Measurements from ENCODE around the gene ACTL7A.

ACTL7A gene

DNA sequence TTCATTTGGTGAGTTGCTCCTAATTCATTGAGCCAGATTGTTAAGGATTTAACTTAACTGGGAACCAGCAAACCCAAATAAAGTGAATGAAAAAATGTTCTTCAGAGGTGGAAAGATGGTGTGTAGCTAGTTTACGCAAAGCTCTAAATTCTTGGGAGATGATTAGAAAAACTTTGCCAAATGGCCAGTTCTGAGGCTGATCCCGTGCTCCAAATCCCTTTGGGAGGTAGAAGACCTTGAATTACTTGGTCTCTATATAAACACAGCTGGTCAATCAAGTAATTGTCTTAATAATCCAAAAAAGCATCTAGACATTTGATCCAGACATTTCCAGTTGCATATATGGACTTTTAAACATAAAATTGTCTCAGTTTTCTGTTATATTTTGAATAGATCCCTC lies 17.7 kb upstream of the ACTL7A start (continued):
- no peak for TF ChIP-seq KLF17 (tag by site-specific recombination; IDR thresholded peaks at IDR 0.05)

GRCh38 chr9:108844856-108845255 lies 17.2 kb upstream of the ACTL7A start:
- Histone ChIP-seq H3K4me1 (ENCODE audit: control insufficient read depth, insufficient read depth, low read length) (no peaks in the 10 kb centered on the region), H3K4me3 (ENCODE audit: low read depth, low read length) (no peak overlapping the region), H3K36me3 (ENCODE audit: control insufficient read depth in 2 of 2, insufficient read depth in 1 of 2, low read length in 2 of 2) (no peaks in the 10 kb centered on the region), H3K27ac (ENCODE audit: extremely low read depth, low read depth, low read length) (no peak overlapping the region), H3K9me3 (ENCODE audit: control insufficient read depth, insufficient read depth, low read depth, low read length) (no peaks in the 10 kb centered on the region)
- TF ChIP-seq PRDM6 (tag by site-specific recombination; IDR thresholded peaks at IDR 0.05) (peak; percentile 46), OSR2 (tag by site-specific recombination; IDR thresholded peaks at IDR 0.05) (0 out of 2 replicates have a peak, but pooled peaks have one; percentile 14), ZNF416 (tag by site-specific recombination; IDR thresholded peaks at IDR 0.05) (no peak)
- ChIA-PET CTCF (no interaction called here), POLR2A (no interaction called here)

DNA sequence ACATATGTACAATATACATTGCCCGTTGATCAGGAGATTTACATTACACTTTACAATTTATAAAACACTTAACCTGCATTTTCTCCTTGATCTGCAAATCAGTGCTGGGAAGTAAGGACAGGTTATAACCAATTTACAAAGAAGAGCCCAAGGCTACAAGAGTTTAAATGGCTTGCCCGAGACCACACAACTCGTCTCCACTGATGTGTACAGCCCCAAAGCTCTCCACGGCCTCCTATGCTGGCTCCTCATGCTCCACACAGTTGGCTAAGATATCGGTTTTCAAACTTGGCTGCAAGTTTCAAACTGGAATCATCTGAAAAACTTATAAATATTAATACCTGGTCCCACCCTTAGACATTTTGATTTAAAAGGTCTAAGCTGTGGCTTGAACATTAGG lies 16.6 kb upstream of the ACTL7A start:
- no peaks in the 10 kb centered on the region for H3K4me1 ChIP-seq (ENCODE audit: control insufficient read depth, insufficient read depth, low read length)
- no peak overlapping the region for H3K4me3 ChIP-seq (ENCODE audit: low read depth, low read length)
- ChIA-PET CTCF (interaction anchor here (0.5 to 0.7 kb wide), 2 partner anchors 33 to 1505 kb away, joined by 3 read pairs; no protein-coding TSS in a partner anchor), POLR2A (no interaction called here)
- H3K9me3 ChIP-seq (ENCODE audit: control insufficient read depth, insufficient read depth, low read depth, low read length): no peaks in the 10 kb centered on the region
- TF ChIP-seq, protein P1, sequence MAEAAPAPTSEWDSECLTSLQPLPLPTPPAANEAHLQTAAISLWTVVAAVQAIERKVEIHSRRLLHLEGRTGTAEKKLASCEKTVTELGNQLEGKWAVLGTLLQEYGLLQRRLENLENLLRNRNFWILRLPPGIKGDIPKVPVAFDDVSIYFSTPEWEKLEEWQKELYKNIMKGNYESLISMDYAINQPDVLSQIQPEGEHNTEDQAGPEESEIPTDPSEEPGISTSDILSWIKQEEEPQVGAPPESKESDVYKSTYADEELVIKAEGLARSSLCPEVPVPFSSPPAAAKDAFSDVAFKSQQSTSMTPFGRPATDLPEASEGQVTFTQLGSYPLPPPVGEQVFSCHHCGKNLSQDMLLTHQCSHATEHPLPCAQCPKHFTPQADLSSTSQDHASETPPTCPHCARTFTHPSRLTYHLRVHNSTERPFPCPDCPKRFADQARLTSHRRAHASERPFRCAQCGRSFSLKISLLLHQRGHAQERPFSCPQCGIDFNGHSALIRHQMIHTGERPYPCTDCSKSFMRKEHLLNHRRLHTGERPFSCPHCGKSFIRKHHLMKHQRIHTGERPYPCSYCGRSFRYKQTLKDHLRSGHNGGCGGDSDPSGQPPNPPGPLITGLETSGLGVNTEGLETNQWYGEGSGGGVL (tag by site-specific recombination; IDR thresholded peaks at IDR 0.05): no peak
- TF ChIP-seq ZNF175 (tag by site-specific recombination; IDR thresholded peaks at IDR 0.05) (no peak), PRDM1 (tag by site-specific recombination; IDR thresholded peaks at IDR 0.05) (no peak), ZNF670 (tag by site-specific recombination; IDR thresholded peaks at IDR 0.05; ENCODE audit: low read depth) (no peak), ZNF600 (tag by site-specific recombination; IDR thresholded peaks at IDR 0.05) (no peak), ZNF544 (tag by site-specific recombination; IDR thresholded peaks at IDR 0.05) (no peak), ZNF791 (tag by site-specific recombination; IDR thresholded peaks at IDR 0.05) (no peak)
- no peaks in the 10 kb centered on the region for H3K36me3 ChIP-seq (ENCODE audit: control insufficient read depth in 2 of 2, insufficient read depth in 1 of 2, low read length in 2 of 2)
- H3K27ac ChIP-seq (ENCODE audit: extremely low read depth, low read depth, low read length): no peak overlapping the region

DNA sequence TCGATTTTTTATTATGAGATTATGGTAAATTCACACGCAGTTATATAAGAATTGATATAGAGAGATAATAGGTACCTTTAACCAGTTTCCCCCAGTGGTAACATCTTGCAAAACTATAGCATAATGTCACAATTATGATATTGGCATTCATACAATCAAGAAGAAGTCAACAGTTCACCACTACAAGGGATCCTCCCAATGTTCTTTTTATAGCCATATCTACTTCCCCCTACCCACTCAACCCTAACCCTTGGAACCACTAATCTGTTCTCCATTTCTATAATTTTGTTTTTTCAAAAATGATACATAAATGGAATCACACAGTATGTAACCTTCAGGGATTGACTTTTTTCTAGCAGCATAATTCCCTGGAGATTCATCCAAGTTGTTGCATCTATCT lies 16.1 kb upstream of the ACTL7A start:
- no peaks in the 10 kb centered on the region for H3K9me3 ChIP-seq (ENCODE audit: control insufficient read depth, insufficient read depth, low read depth, low read length)
- no peaks in the 10 kb centered on the region for H3K36me3 ChIP-seq (ENCODE audit: control insufficient read depth in 2 of 2, insufficient read depth in 1 of 2, low read length in 2 of 2)
- H3K4me3 ChIP-seq (ENCODE audit: low read depth, low read length): no peak overlapping the region
- ChIA-PET POLR2A (no interaction called here), CTCF (interaction anchor here (0.5 to 0.7 kb wide), 2 partner anchors 32 to 1505 kb away, joined by 3 read pairs; no protein-coding TSS in a partner anchor)
- H3K4me1 ChIP-seq (ENCODE audit: control insufficient read depth, insufficient read depth, low read length): no peaks in the 10 kb centered on the region
- H3K27ac ChIP-seq (ENCODE audit: extremely low read depth, low read depth, low read length): no peak overlapping the region
- no peak for TF ChIP-seq ZNF132 (tag by site-specific recombination; IDR thresholded peaks at IDR 0.05; ENCODE audit: borderline replicate concordance)
- TF ChIP-seq ZNF112 (tag by site-specific recombination; IDR thresholded peaks at IDR 0.05): no peak
- no peak for TF ChIP-seq BCL6B (tag by site-specific recombination; IDR thresholded peaks at IDR 0.05)
- no peak for TF ChIP-seq ZFP37 (tag by site-specific recombination; IDR thresholded peaks at IDR 0.05)
- no peak for TF ChIP-seq GLI4 (tag by site-specific recombination; IDR thresholded peaks at IDR 0.05)
- no peak for TF ChIP-seq ZNF830 (tag by site-specific recombination; IDR thresholded peaks at IDR 0.05; ENCODE audit: low read depth)
- TF ChIP-seq, protein P2, sequence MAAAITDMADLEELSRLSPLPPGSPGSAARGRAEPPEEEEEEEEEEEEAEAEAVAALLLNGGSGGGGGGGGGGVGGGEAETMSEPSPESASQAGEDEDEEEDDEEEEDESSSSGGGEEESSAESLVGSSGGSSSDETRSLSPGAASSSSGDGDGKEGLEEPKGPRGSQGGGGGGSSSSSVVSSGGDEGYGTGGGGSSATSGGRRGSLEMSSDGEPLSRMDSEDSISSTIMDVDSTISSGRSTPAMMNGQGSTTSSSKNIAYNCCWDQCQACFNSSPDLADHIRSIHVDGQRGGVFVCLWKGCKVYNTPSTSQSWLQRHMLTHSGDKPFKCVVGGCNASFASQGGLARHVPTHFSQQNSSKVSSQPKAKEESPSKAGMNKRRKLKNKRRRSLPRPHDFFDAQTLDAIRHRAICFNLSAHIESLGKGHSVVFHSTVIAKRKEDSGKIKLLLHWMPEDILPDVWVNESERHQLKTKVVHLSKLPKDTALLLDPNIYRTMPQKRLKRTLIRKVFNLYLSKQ (tag by site-specific recombination; IDR thresholded peaks at IDR 0.05; ENCODE audit: borderline replicate concordance): no peak
- no peak for TF ChIP-seq ZNF530 (tag by site-specific recombination; IDR thresholded peaks at IDR 0.05; ENCODE audit: low read depth)
- TF ChIP-seq, protein P3, sequence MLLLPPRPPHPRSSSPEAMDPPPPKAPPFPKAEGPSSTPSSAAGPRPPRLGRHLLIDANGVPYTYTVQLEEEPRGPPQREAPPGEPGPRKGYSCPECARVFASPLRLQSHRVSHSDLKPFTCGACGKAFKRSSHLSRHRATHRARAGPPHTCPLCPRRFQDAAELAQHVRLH (tag by site-specific recombination; IDR thresholded peaks at IDR 0.05): no peak
- TF ChIP-seq, protein P4, sequence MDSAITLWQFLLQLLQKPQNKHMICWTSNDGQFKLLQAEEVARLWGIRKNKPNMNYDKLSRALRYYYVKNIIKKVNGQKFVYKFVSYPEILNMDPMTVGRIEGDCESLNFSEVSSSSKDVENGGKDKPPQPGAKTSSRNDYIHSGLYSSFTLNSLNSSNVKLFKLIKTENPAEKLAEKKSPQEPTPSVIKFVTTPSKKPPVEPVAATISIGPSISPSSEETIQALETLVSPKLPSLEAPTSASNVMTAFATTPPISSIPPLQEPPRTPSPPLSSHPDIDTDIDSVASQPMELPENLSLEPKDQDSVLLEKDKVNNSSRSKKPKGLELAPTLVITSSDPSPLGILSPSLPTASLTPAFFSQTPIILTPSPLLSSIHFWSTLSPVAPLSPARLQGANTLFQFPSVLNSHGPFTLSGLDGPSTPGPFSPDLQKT (IDR thresholded peaks at IDR 0.05; ENCODE audit: borderline replicate concordance, low read depth, low read length): no peak
- no peak for TF ChIP-seq ZNF416 (tag by site-specific recombination; IDR thresholded peaks at IDR 0.05)
- TF ChIP-seq HOXD13 (CRISPR knock-in tag; IDR thresholded peaks at IDR 0.05; ENCODE audit: borderline replicate concordance): no peak

Measured in HEK293 (cell line).